HG03558 (cell line): Measurements from ENCODE around the gene CRYBG1.
"Not testable (repeated sequence)": the region's sequence is repeated elsewhere in the genome, so short reads cannot be mapped to it uniquely, and the experiment has no call there.

Experiments used
- ATAC-seq: cut with Tn5 transposase; IDR thresholded peaks from one replicate; pipeline ENCODE4 v1.9.1; 2021; ENCODE audit warnings: moderate number of reproducible peaks; ENCODE audit not compliant: unreplicated experiment; ENCODE audit errors: extremely low read depth

CRYBG1 gene

DNA sequence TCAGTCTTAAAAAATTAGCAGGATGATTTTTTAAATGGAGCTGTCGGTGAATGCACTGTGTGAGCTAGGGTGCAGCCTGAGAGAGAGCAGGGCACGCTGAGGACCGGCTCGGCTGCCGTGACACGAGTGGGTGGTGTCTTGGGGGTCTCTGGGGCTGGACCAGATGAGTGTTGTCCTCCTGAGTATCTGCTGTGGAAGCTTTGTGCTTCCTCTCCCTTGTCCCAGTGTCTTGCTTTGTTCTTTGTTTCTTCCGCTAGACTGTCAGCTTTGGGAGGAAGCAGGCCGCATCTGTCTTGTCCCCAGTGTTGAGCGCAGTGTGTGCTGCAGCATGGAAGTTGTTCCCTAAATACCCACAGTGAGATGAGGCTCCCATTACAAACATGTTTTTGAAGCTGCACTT lies 179.4 kb downstream of the CRYBG1 start:
- ATAC-seq, result no peak

DNA sequence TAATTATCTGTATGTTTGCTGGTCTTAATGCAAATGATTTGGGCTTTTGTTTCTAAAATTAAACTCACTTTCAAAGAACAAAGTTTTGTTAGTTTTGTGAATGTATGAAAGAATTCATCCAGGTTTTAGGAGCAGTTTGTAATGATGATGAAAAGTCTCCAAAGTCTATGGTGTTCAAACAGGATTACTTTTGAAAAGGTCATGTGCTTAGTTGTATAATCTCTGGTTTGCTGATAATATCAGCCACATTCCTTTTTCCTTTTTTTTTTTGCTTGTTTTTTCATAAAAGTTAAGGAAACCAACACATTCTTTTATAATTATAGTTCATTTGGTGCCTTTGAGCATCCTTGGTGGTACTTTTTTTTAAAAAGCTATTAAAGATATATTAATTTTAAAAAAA lies 179.9 kb downstream of the CRYBG1 start:
- no peak for ATAC-seq

DNA sequence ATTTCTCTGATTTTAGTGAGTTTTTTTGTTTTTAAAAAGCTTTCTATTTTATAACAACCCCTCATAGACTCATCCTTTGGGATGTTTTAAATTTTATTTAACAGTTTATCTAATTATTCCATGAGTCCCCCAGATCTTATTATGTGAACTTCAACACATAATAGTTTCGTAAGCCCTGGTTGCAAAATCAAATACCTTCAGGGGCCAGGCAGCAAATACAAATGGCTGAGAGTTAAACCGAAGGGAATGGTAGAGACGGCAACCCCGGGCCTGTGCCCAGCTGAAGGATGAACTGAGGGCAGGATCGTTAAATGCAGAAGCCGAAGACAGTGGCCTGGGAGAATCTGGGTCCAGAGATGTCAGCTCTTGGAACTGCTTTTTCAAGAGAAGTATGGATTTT lies 180.4 kb downstream of the CRYBG1 start:
- no peak for ATAC-seq

DNA sequence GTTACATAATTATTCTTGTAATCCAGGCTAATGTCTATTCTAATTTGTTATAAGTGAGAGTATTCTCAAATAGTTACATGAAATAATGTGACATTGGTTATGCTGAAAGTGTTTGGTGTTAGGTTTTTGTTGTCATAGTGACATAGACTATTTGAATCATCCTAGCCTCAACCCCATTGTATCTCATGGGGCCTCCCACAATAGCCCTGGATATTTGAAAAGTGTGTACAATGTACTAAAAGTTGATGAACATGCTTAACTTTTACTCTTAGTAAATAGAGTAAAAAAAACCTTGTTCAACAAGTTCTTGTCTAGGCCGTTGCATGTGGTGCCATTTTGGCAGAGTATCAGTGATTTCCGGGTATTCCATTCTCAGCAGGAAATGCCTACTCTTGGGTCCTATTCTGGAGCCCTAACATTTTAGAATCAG lies 185.8 kb downstream of the CRYBG1 start:
- ATAC-seq, result no peak

GRCh38 chr6:106546691-106547414 lies 186.3 kb downstream of the CRYBG1 start:
- no peak for ATAC-seq

DNA sequence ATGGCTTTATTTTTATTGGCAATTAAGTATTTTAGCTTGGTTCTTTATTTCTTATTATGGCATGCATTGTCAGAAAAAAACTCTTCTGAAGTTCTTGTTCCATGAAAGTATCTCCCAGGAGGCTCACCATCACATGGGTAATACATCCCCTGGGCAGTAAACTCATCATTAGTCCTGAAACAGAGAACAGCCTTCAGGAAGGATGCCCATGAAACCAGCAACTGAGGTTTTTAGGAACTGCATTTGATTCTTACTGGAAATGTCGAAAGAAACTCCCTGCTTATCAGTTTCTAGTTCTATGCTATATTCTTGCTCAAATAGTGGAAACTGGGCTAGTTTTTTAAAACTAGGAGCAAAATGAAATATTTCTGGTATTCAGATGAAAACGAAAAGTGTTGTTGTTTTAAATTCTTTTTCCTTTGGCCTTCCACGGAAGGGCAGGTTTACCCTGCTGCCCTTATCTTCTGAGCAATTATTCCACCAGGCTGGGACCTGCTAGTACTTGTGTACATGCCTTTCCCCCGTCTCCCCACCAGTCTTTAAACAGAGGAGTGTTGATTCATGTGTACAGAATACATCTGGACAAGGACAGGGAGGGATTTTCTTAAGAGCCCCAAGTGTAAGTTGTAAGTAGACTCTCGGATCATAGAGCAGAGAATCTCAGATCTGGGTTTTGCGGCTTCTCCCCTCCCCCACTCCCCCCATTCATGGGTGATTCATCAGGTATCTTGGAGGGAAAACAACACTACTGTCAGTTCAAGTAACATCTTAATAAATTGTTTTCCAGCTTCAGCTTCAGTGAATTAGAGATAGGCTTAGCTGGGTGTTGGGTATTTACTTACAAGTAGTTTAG lies 187.3 kb downstream of the CRYBG1 start:
- ATAC-seq, result no peak

GRCh38 chr6:106548926-106549455 lies 188.5 kb downstream of the CRYBG1 start:
- not testable (repeated sequence) for ATAC-seq

- ATAC-seq, result no peak
Observed at GRCh38 chr6:106549521-106549920, 189.0 kb downstream of the CRYBG1 start.

- no peak for ATAC-seq
Observed at GRCh38 chr6:106551155-106551554, 190.6 kb downstream of the CRYBG1 start.

GRCh38 chr6:106553440-106553839 lies 192.9 kb downstream of the CRYBG1 start:
- no peak for ATAC-seq

DNA sequence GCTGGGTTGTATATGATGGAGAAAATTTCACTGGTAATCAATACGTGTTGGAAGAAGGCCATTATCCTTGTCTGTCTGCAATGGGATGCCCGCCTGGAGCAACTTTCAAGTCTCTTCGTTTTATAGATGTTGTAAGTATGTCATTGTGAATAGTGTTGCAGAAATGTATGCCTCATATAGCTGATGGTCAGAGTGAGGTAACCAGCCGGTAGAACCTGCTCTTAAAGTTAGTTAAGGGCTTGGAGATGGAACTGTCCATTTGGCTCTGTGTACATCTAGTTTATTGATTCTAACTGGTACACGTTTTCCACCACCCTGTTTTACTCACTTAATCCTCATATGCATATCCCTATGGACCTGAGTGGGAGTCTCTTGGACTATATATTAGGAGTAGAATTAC lies 195.2 kb downstream of the CRYBG1 start:
- ATAC-seq, result no peak

DNA sequence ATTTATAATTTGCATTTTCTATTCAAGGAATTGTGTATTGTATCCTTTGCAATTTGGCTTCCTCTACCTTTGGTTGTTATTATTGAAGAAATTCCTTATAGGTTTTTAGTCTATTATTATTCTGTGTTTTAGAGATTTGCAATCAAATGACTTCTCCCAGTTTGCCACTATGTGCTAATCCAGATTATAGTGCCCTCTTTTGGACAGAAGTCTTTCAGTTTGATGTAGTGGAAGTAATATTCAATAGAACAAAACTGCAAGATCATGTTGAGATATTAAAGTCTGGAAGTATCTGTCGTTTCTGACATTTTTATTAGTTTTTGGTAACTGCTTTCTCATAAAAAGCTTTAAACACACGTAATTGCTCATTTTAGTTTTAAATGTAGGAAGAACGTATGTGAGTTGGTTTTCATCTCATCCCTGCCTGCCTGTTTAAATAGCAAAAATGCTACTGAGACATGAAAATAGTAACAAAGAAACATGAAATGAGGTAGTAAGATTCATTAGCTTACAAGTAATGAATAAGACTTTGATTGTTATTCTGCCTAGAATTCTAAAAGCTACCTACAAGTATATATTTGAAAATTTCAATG lies 195.9 kb downstream of the CRYBG1 start:
- no peak for ATAC-seq

- no peak for ATAC-seq
Observed at GRCh38 chr6:106557837-106558236, 197.3 kb downstream of the CRYBG1 start.

DNA sequence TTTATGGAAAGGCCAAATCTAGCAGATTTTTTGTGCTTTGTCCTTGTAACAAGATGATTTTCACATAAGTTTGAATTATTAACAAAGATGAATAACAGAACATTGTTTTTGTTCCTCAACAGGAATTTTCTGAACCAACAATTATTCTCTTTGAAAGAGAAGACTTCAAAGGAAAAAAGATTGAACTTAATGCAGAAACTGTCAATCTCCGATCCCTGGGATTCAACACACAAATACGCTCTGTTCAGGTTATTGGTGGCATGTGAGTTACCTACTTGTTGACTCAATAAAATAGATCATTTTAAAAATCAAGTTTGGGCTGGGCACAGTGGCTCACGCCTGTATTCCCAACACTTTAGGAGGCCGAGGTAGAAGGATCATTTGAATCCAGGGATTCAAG lies 197.8 kb downstream of the CRYBG1 start:
- ATAC-seq, result no peak

GRCh38 chr6:106559659-106560058 lies 199.1 kb downstream of the CRYBG1 start:
- not testable (repeated sequence) for ATAC-seq

- ATAC-seq, result no peak
Observed at GRCh38 chr6:106560996-106561685, 200.6 kb downstream of the CRYBG1 start.

- no peak for ATAC-seq
Observed at GRCh38 chr6:106561686-106562405, 201.3 kb downstream of the CRYBG1 start.

GRCh38 chr6:106563614-106564013 lies 203.1 kb downstream of the CRYBG1 start:
- ATAC-seq, result no peak

- no peak for ATAC-seq
Observed at GRCh38 chr6:106564476-106564875, 204.0 kb downstream of the CRYBG1 start.

GRCh38 chr6:106568530-106568929 lies 208.0 kb downstream of the CRYBG1 start:
- ATAC-seq, result no peak
